Raji (cell line): ENCODE results near the gene CELA2B.

Experiments used
- POLR2A ChIP-seq: IDR thresholded peaks from 2 replicates; pipeline ENCODE4 v1.6.1; 2011; ENCODE audit warnings: low read depth, low read length, control low read depth; ENCODE audit not compliant: insufficient read depth

The CELA2B gene

GRCh38 chr1:15459771-15460707 is 15.9 kb upstream of the CELA2B start:
- TF ChIP-seq POLR2A: no peak

DNA sequence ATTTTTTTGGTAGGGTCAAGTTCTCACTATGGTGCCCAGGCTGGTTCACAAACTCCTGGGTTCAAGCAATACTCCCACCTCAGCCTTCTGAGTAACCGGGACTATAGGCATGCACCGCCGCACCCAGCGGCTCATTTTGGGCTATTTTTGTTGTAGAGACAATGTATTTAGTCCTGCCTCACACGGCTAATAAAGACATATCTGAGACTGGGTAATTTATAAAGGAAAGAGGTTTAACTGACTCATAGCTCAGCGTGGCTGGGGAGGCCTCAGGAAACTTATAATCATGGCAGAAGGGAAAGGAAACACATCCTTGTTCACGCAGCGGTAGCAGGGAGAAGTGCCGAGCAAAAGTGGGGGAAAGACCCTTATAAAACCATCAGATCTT is 15.2 kb upstream of the CELA2B start:
- no peak for TF ChIP-seq POLR2A

GRCh38 chr1:15465674-15466073 is 10.2 kb upstream of the CELA2B start:
- TF ChIP-seq POLR2A: no peak

DNA sequence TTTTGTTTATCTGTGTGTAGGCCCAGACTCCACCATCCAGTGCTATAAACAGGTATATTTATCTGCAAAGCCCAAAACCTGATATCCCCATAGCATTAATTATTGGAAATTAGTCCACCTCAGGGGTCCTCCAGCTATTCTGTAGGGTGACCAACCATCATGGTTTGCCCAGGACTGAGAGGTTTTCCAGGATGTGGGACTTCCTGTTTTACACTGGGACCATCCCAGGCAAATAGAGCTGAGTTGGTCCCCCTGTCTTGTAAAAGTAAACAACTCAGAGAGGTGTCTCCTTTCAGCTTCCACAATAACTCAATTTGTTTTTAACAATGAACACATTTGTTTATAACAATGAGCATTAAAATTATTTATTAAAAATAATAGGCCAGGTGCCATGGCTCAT is 7.8 kb upstream of the CELA2B start:
- no peak for TF ChIP-seq POLR2A

DNA sequence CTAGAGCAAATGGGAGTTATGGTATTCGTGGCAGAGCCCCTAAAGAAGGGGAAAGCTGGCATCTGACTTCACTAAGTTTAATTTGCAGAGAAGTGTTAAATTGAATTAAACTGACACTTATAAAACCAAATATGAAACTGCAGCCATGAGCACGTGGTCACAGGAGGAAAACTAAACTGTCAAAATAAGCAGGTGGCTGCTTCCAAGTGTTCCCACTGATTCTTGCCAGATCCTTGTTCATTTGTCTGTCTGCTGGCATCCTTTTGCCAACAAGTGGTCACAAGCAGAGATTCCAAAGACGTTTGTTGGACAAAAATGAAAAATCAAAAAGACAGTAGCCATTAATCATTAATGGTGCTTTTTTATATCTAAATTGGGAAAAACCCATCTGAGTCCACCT is 6.5 kb upstream of the CELA2B start:
- no peak for TF ChIP-seq POLR2A

DNA sequence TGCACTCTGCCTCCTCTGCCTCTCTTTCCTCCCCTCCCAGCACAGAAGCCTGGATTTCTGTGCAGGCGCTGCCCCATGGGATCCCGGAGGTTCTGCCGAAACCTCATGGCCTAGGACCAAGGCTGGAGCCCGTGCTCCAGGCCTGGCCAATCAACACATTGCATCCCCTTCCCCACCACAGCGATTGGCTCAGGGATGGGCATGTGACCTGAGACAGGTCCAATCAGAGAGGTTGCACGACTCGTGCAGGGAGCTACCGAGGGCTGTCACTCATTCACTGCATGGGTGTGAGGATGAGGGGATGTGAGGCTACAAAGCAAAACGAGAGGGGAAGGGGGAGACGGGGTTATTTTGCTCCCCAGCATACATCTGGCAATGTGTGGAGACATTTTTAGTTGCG is 3.3 kb upstream of the CELA2B start:
- no peak for TF ChIP-seq POLR2A

DNA sequence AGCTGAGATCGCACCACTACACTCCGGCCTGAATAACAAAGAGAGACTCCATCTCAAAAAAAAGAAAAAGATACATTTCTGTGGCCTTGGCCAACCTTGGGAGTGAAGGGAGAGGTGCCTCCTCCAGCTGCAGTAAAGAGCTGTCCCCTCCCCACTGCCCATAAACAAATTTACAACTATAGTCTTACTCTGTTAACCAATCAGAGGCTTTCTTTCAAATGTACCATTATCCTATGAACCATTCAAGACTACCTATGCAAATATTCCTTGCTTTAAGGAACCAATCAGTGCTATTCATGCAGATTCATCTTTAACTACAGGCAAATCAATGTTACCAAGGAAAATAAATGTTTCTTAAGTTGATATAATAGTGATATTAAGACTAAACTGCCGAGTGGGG is 1.0 kb downstream of the CELA2B start:
- no peak for TF ChIP-seq POLR2A

- TF ChIP-seq POLR2A: no peak
Measured at GRCh38 chr1:15477646-15478212, 1.8 kb downstream of the CELA2B start.

DNA sequence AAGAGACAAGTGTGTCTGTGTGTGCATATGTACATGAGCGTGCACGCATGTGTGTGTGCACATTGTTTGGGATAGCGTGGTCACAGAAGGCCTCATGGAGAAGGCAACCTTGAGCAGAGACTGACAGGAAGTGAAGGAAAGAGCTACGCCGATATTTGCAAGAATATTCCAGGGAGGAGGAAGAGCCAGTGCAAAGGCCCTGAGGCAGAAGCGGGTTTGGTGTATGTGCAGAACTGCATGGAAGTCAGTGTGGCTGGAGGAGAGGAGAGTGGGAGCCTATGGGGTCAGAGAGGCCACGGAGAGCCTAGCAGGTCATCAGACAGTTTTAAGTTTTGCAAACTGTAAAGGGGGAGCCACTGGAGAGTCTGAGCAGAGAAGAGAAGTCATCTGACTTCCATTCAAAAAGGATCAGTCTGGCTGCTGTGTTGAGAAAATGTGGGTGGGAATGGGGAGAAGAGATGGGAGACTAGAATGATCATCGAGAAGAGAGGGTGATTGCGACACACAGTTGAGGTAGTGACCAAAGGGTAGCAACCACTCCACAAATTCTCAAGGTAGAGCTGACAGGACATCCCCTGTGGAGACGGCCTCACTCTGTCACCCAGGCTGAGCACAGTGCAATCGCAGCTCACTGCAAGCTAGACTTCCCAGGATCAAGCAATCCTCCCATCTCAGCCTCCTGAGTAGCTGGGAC is 3.9 kb downstream of the CELA2B start:
- no peak for TF ChIP-seq POLR2A

DNA sequence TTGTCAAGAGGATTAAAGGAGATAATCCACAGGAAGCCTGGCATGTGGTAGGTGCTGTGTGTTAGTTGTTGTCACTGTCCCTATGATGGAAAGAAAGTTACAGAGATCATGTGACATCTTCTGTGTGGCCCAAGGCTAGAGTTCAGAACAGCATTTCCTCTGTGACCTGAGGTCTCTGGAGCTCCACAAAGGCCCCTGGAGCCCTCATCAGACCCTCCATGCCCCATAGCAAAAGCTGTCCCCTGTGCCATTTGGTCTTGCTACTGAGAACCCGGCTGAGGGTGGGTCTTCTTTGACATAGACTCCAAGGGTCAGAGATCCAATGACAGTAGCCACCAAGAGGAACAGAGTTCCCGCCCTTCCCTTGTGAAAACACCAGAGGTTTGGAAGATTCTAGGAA is 8.1 kb downstream of the CELA2B start:
- TF ChIP-seq POLR2A: no peak

DNA sequence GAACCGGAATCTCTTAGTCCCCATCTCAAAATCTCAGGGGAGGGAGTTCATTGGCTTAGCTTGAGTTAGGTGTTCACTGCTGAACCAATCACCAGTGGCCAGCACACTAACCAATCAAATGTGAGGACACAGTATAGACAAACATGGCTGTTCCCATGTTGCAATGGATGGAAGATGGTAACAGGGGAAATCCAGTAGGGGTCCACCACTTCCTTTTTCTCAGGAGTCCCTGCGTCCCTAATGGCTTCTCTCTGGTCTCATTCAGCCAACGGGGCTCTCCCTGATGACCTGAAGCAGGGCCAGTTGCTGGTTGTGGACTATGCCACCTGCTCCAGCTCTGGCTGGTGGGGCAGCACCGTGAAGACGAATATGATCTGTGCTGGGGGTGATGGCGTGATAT is 9.7 kb downstream of the CELA2B start:
- TF ChIP-seq POLR2A: no peak

GRCh38 chr1:15488371-15488770 is 12.5 kb downstream of the CELA2B start:
- TF ChIP-seq POLR2A: no peak

DNA sequence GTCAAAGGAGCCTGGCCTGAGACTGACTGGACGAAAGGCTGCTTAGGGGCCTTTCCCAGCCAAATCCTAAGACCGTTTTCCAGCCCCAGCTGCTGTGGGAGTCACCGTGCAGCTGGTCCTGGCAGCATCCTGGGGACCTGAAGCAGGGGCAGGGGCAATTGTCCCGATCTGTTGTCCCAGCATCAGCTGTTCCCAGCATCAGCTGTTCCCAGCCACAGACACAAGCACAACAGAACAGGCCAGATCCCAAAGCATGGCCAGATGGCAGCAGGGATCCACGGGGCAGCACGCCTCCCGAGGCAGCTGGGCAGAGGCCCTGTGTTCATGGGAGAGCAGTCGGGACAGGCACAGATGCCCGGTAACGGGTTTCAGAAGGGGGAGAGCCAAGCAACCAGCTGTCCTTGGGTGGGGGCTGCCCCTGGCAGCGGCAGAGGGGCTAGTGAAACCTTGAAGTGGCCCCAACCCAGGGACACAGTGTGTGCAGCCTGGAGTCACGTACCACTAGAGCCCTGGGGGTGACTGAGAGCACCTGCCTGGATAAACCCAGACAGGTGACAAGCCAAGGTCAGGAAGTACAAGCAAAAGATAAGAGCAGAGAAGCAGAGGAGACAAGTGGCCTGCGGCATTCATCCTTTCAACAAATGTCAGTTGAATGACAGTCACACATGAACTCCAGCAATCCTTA is 13.3 kb downstream of the CELA2B start:
- no peak for TF ChIP-seq POLR2A

DNA sequence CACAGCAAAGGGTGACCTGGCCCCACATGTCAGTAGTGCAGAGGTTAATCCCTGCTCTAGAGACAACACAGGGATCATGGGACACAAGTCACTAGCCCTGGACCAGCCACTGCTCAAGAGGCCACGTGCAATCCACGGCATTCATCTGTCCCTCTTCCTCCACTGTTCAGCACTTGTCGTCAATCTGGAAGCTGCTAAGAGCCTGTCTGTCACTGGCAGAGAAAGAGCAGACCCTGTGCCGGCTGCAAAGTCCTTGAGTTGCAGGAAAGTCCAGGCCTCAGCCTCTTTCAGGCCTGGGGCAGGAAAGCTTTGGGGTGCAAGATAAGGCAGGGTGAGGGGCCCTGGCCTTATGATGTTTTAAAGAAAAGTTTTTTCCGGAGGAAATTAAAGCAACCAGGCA is 16.7 kb downstream of the CELA2B start:
- no peak for TF ChIP-seq POLR2A

DNA sequence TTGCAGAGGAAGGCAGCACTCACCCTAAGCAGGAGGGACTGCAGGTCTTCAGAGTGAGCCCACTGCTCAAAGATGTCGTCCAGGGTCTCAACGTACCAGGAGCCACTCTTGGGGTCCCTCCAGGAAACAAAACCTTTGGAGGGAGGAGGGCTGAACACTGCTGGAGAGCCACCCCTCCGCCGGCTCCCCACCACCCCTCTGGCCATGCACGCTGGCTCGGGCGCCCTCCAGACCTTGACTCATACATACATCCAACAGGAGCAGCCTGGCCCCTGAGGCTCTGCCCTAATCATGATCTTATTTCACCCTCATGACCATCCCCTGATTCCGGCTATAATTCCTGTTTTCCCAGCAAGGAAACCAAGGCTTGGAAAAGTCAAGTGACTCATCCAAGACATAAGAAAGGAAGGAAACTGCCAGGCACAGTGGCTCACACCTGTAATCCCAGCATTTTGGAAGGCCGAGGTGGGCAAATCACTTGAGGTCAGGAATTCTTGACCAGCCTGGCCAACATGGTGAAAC is 18.0 kb downstream of the CELA2B start:
- no peak for TF ChIP-seq POLR2A
